CD4-positive, alpha-beta T cell treated with Interleukin-12 subunit alpha and Interleukin-12 subunit beta, for 1 hour (primary cell): Measurements from ENCODE around the gene PNO1.

Experiments
- DNase-seq: peaks from one replicate; pipeline ENCODE4 v3.0.0-alpha.2; 2020

PNO1 gene

GRCh38 chr2:68196120-68196716 is 38.5 kb downstream of the PNO1 start:
- peak; percentile 58 for DNase-seq

- DNase-seq: no peak
These were observed 42.6 kb downstream of the PNO1 start for GRCh38 chr2:68200157-68200787.

GRCh38 chr2:68203587-68203986 is 45.9 kb downstream of the PNO1 start:
- peak; percentile 29 for DNase-seq

GRCh38 chr2:68206793-68207192 is 49.1 kb downstream of the PNO1 start:
- DNase-seq: no peak

- no peak for DNase-seq
These were observed 56.7 kb downstream of the PNO1 start for GRCh38 chr2:68214381-68214780.

GRCh38 chr2:68216454-68217310 is 59.0 kb downstream of the PNO1 start:
- DNase-seq: no peak

- no peak for DNase-seq
These were observed 60.0 kb downstream of the PNO1 start for GRCh38 chr2:68217729-68218128.

- DNase-seq: no peak
These were observed 60.7 kb downstream of the PNO1 start for GRCh38 chr2:68218343-68218901.

- no peak for DNase-seq
These were observed 64.6 kb downstream of the PNO1 start for GRCh38 chr2:68222287-68222686.

- DNase-seq: no peak
These were observed 65.7 kb downstream of the PNO1 start for GRCh38 chr2:68223419-68223818.

GRCh38 chr2:68225119-68225632 is 67.5 kb downstream of the PNO1 start:
- DNase-seq: peak; percentile 39
